HCT116 (cell line): ENCODE measurements around the gene PLPPR2. TPM values are rescaled to one million over a fixed set of nuclear protein-coding genes. Genes with fewer than 3 reads are reported as not detected.

Experiments
- ATAC-seq: fragments of 200-7000 bp; cut with Tn5 transposase; 2 replicates; pipeline ENCODE4 v1.9.1; 2020; ENCODE audit warnings: mild to moderate bottlenecking, moderate library complexity
- BruUV-seq: library from RNA; stranded (reverse); fragments of 400-500 nt; replicated peaks from 2 replicates; lab custom pipeline; 2021; lab: Mats Ljungman, UMichigan
- CTCF ChIA-PET: fragments of 300-600 bp; sonication (Branson Sonifier 250); formaldehyde crosslinking; loops from one replicate; lab custom pipeline; 2021; ENCODE audit warnings: antibody characterized with exemption; lab: Charles Lee
- POLR2A ChIA-PET: fragments of 300-600, 350-600 bp; sonication (Branson Sonifier 250); formaldehyde crosslinking; loops from one replicate; lab custom pipeline; 2021; ENCODE audit warnings: antibody characterized with exemption; lab: Charles Lee
- RAD21 ChIA-PET, 2 experiments: fragments of 300-600 bp; sonication (Branson Sonifier 250); formaldehyde crosslinking; loops; one replicate each; lab custom pipeline; 2023; ENCODE audit warnings: low total read pairs in 2 of 2; ENCODE audit not compliant: uncharacterized antibody in 2 of 2, unreplicated experiment in 2 of 2, low non-redundant PET in 1 of 2; lab: Charles Lee
- DNase-seq: peaks from one replicate; pipeline ENCODE4 v3.0.0-alpha.2; 2010; ENCODE audit warnings: low read depth, low spot score
- H2AFZ ChIP-seq: fragments of 200-600 bp; shearing (Covaris generic), sonication (generic); 2 replicates; pipeline ENCODE4 v1.6.1; 2017; ENCODE audit warnings: low read depth, mixed run types, mixed read lengths, antibody characterized with exemption, low read length; ENCODE audit not compliant: poor library complexity, severe bottlenecking
- H3K27ac ChIP-seq: 2 replicates; pipeline ENCODE4 v1.5.1; 2012; ENCODE audit warnings: low read depth, low read length
- H3K27me3 ChIP-seq: fragments of 200-600 bp; sonication (generic); 2 replicates; pipeline ENCODE4 v1.6.1; 2016; ENCODE audit warnings: mixed run types, low read length, mixed read lengths; ENCODE audit not compliant: insufficient read depth
- H3K36me3 ChIP-seq, 2 experiments: fragments of 200-500 bp in 1 of 2; fragments of 200-600 bp in 1 of 2; sonication (Bioruptor generic) in 1 of 2; sonication (generic) in 1 of 2; 2 replicates each; pipeline versions ENCODE4 v1.5.1 to v1.6.1; 2014 to 2016; ENCODE audit warnings: low read length in 2 of 2, inconsistent platforms in 1 of 2, mixed read lengths in 1 of 2, mixed run types in 1 of 2; ENCODE audit not compliant: insufficient read depth in 2 of 2, control insufficient read depth in 1 of 2
- H3K4me1 ChIP-seq, 2 experiments: fragments of 200-600 bp in 1 of 2; sonication (generic) in 1 of 2; 2 replicates each; pipeline versions ENCODE4 v1.5.1 to v1.6.1; 2012 to 2017; ENCODE audit warnings: low read length in 2 of 2, inconsistent platforms in 1 of 2, mild to moderate bottlenecking in 1 of 2, mixed read lengths in 1 of 2, mixed run types in 1 of 2, moderate library complexity in 1 of 2; ENCODE audit not compliant: insufficient read depth in 2 of 2, control insufficient read depth in 1 of 2
- H3K4me2 ChIP-seq: fragments of 200-600 bp; sonication (generic); 2 replicates; pipeline ENCODE4 v1.6.1; 2017; ENCODE audit warnings: mixed run types, low read length, mixed read lengths
- H3K4me3 ChIP-seq, 2 experiments: fragments of 200-600 bp in 1 of 2; sonication (generic) in 1 of 2; replicated peaks in 1 of 2; 2 replicates each; pipeline ENCODE4 v1.5.1; 2011 to 2016; ENCODE audit warnings: low read length in 2 of 2, control low read depth in 1 of 2, low read depth in 1 of 2, mild to moderate bottlenecking in 1 of 2, mixed read lengths in 1 of 2, mixed run types in 1 of 2
- H3K79me2 ChIP-seq: fragments of 200-600 bp; sonication (generic); 2 replicates; pipeline ENCODE4 v1.6.1; 2017; ENCODE audit warnings: mild to moderate bottlenecking, mixed run types, low read length, moderate library complexity, mixed read lengths; ENCODE audit not compliant: insufficient read depth
- H3K9ac ChIP-seq: fragments of 200-600 bp; sonication (generic); 2 replicates; pipeline ENCODE4 v1.6.1; 2016; ENCODE audit warnings: low read length, mixed read lengths
- H3K9me2 ChIP-seq: fragments of 200-600 bp; sonication (generic), shearing (Covaris generic); 2 replicates; pipeline ENCODE4 v1.6.1; 2017; ENCODE audit warnings: mixed run types, mild to moderate bottlenecking, moderate library complexity; ENCODE audit not compliant: insufficient read depth
- H3K9me3 ChIP-seq, 2 experiments: fragments of 200-500 bp in 1 of 2; fragments of 200-600 bp in 1 of 2; sonication (Bioruptor generic) in 1 of 2; sonication (generic) in 1 of 2; 2 replicates each; pipeline ENCODE4 v1.6.1; 2014 to 2017; ENCODE audit warnings: low read length in 2 of 2, mixed read lengths in 2 of 2, inconsistent platforms in 1 of 2, low read depth in 1 of 2, mild to moderate bottlenecking in 1 of 2, mixed run types in 1 of 2, moderate library complexity in 1 of 2; ENCODE audit not compliant: control insufficient read depth in 1 of 2, insufficient read depth in 1 of 2
- H4K20me1 ChIP-seq: fragments of 200-600 bp; sonication (generic), shearing (Covaris generic); 2 replicates; pipeline ENCODE4 v1.6.1; 2017; ENCODE audit warnings: mixed run types, mild to moderate bottlenecking, moderate library complexity; ENCODE audit not compliant: insufficient read depth
- CBX3 ChIP-seq: IDR thresholded peaks from 2 replicates; pipeline ENCODE4 v1.6.1; 2012; ENCODE audit warnings: low read depth
- CEBPB ChIP-seq: IDR thresholded peaks from 2 replicates; pipeline ENCODE4 v1.6.1; 2012; ENCODE audit warnings: low read depth
- ELF1 ChIP-seq: IDR thresholded peaks from 2 replicates; pipeline ENCODE4 v1.6.1; 2012; ENCODE audit warnings: low read depth, borderline replicate concordance
- EZH2 ChIP-seq: fragments of 200-600 bp; sonication (generic); IDR thresholded peaks from 2 replicates; pipeline ENCODE4 v1.6.1; 2017; ENCODE audit warnings: antibody characterized with exemption, mixed run types
- MAX ChIP-seq: IDR thresholded peaks from 2 replicates; pipeline ENCODE4 v1.6.1; 2012
- POLR2A ChIP-seq: IDR thresholded peaks from 2 replicates; pipeline ENCODE4 v1.7.0; 2011; ENCODE audit warnings: borderline replicate concordance; ENCODE audit not compliant: insufficient read depth, insufficient read length; ENCODE audit errors: extremely low read depth
- POLR2AphosphoS5 ChIP-seq: IDR thresholded peaks from 2 replicates; pipeline ENCODE4 v1.6.1; 2011; ENCODE audit warnings: mild to moderate bottlenecking, low read depth, low read length, moderate library complexity
- REST ChIP-seq: IDR thresholded peaks from 2 replicates; pipeline ENCODE4 v1.6.1; 2012; ENCODE audit warnings: low read depth
- SP1 ChIP-seq: IDR thresholded peaks from 2 replicates; pipeline ENCODE4 v1.6.1; 2012; ENCODE audit warnings: low read depth
- TCF7L2 ChIP-seq: IDR thresholded peaks from 2 replicates; pipeline ENCODE4 v1.7.0; 2011; ENCODE audit warnings: borderline replicate concordance, inconsistent platforms; ENCODE audit not compliant: insufficient read depth, insufficient read length; ENCODE audit errors: extremely low read depth
- YY1 ChIP-seq: IDR thresholded peaks from 2 replicates; pipeline ENCODE4 v1.6.1; 2011; ENCODE audit warnings: low read length, low read depth, moderate library complexity, mild to moderate bottlenecking; ENCODE audit not compliant: insufficient replicate concordance; ENCODE audit errors: extremely low read depth
- ZFX ChIP-seq: fragments of 450-650 bp; IDR thresholded peaks from 2 replicates; pipeline ENCODE4 v1.6.1; 2017
- intact Hi-C: fragments of 100-400 bp; cut with micrococcal nuclease; formaldehyde crosslinking; loops from 2 replicates; pipeline ENCODE4 v1.10.0; 2022
- total RNA-seq: library from RNA; stranded (reverse); gene quantifications from one replicate; pipeline ENCODE4 v1.2.1, GENCODE V29; 2021; ENCODE audit not compliant: unreplicated experiment

Gene PLPPR2
- total RNA-seq, 1 experiment from 2014 or later = 23.2 TPM

DNA sequence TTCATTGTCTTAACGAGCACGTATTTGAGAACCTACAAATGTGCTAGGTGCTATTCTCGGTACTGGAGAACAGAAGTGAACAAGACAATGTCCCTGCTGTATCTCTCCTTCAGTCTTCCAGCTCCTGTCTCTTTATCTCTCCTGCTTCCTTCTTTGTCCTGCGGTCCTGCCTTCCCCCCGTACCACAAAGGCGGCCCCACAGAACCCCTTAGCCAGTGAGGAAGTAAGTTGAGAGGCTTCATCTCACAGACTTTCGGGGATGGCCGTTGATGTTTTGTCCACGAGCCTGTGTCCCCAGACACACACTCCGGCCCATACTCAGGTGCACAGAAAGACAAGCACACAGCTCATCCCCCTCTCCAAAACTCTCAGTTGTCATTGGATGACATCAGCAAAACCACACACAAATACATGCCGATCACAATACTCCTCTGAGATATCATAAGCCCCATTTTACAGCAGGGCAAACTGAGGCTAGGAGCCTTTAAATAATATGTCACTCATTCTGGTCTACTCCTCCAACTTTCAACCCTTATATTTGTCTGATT, 18.7 kb downstream of the PLPPR2 start:
- POLR2A ChIA-PET = interaction anchor here (1.0 to 3.6 kb wide), 5 partner anchors 10 to 80 kb away, joined by 4 to 15 read pairs (median 11); partner anchors contain the start of genes EPOR, RAB3D and RGL3
- no peak for TF ChIP-seq MAX
- TF ChIP-seq SP1 = no peak
- TF ChIP-seq ZFX = no peak
- peak overlapping the region; percentile 80 for H3K4me2 ChIP-seq
- H3K9ac ChIP-seq = peak overlapping the region; percentile 78; the same call in 1 of the 2 replicates
- RAD21 ChIA-PET = interaction anchor here (0.8 to 1.7 kb wide), 2 partner anchors 9 to 80 kb away, joined by 4 to 6 read pairs; no protein-coding TSS in a partner anchor
- intact Hi-C loops = no loop called here
- no peaks in the 10 kb centered on the region for H3K9me2 ChIP-seq
- peak overlapping the region; percentile 65 for H2AFZ ChIP-seq
- peak overlapping the region; percentile 57 to 68 for H3K4me3 ChIP-seq
- H3K4me1 ChIP-seq = peaks cover 37 to 41% of the 10 kb centered on the region in 2 experiments
- BruUV-seq = no TSS peak
- no peaks in the 10 kb centered on the region for H3K9me3 ChIP-seq
- no peaks in the 10 kb centered on the region for H4K20me1 ChIP-seq
- no peaks in the 10 kb centered on the region for H3K36me3 ChIP-seq
- no peaks in the 10 kb centered on the region for H3K27me3 ChIP-seq
- peaks cover 5% of the 10 kb centered on the region; the same call in 1 of the 2 replicates for H3K79me2 ChIP-seq
- DNase-seq (no peak), ATAC-seq (no peak)
- peak overlapping the region; percentile 88; the same call in 1 of the 2 replicates for H3K27ac ChIP-seq
- CTCF ChIA-PET = interaction anchor here (1.3 to 2.0 kb wide), 5 partner anchors 9 to 109 kb away, joined by 5 to 20 read pairs (median 5); partner anchors contain the start of genes CCDC159, PRKCSH and TMEM205

DNA sequence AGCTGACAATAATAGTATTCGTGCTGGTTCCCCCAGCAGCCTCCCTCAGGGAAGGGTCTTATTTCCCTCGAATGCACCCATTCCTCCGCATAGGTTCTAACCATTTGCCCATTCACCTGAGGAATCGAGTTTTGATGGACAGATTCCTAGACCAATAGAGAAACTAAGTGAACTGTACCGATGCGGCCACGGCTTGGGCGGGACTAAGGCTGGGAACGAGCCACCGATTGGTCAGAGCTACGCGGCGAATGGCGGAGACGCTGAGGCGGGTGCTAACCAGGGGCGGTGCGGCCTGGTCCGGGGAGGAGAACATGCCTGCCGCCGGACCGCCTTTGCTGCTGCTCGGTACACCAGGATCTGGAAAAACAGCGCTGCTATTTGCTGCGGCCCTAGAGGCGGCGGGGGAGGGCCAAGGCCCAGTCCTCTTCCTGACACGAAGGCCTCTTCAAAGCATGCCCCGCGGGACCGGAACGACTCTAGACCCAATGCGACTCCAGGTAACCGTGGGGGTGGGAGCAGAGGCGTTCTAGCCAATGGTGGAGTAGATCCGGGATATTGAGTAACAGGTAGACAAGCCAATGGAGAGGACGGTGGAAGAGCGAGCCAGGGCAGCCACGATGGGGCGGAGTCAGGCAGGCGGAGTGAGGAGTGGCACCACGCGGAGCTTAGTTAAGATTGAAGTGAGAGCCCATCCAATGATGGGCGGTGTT, 19.4 kb downstream of the PLPPR2 start, which contains the start of gene SWSAP1:
TSS of gene SWSAP1 (plus strand) at position 234 of the 710 bp plus-strand sequence. CDS start at position 249, 15 bp downstream.
- Histone ChIP-seq H3K4me1 (peaks cover 43 to 48% of the 10 kb centered on the region in 2 experiments), H3K4me2 (peak within 1 kb of the TSS; percentile 80), H3K9ac (peak within 1 kb of the TSS; percentile 78), H3K9me2 (no peaks in the 10 kb centered on the region), H3K27ac (peak within 1 kb of the TSS; percentile 88), H3K36me3 (no peaks in the 10 kb centered on the region), H3K4me3 (peak within 1 kb of the TSS; percentile 57 to 68), H3K9me3 (no peaks in the 10 kb centered on the region), H3K79me2 (peaks cover 5% of the 10 kb centered on the region; the same call in 1 of the 2 replicates), H3K27me3 (no peaks in the 10 kb centered on the region), H2AFZ (peak within 1 kb of the TSS; percentile 65), H4K20me1 (no peaks in the 10 kb centered on the region)
- peak; percentile 99 for DNase-seq
- ChIA-PET CTCF (interaction anchor here (0.6 to 2.0 kb wide), 12 partner anchors 8 to 161 kb away, joined by 3 to 20 read pairs (median 4); partner anchors contain the start of genes CCDC159, ODAD3, PRKCSH and RAB3D), RAD21 (interaction anchor here (0.8 to 1.7 kb wide), 5 partner anchors 9 to 81 kb away, joined by 3 to 6 read pairs (median 4); partner anchors contain the start of gene RGL3 (in 1 of the 2)), POLR2A (interaction anchor here (0.7 to 3.6 kb wide), 15 partner anchors 8 to 154 kb away, joined by 3 to 16 read pairs (median 4); partner anchors contain the start of genes CCDC159, ECSIT, EPOR and ODAD3)
- intact Hi-C loops = no loop called here
- peak; percentile 92 for ATAC-seq
- TF ChIP-seq REST (no peak), CBX3 (no peak), POLR2AphosphoS5 (peak; percentile 68), ZFX (peak; percentile 97), POLR2A (peak; percentile 50), EZH2 (no peak), YY1 (no peak), CEBPB (no peak), TCF7L2 (peak; percentile 92), ELF1 (no peak), MAX (no peak)
- BruUV-seq = TSS peak; percentile 63
